Suprapubic skin (tissue), 4 donors: ENCODE results near the gene ERCC6L. TPM values are rescaled to one million over a fixed set of nuclear protein-coding genes. Genes with fewer than 3 reads are reported as not detected.
"Not testable (repeated sequence)": the region's sequence is repeated elsewhere in the genome, so short reads cannot be mapped to it uniquely, and the experiment has no call there.

Experiments
- DNase-seq, 2 donors: peaks; one replicate each; pipeline ENCODE4 v3.0.0-alpha.2; 2019; ENCODE audit warnings: low spot score in 2 of 2
- H3K27ac ChIP-seq: fragments of 200-600 bp; sonication (generic); one replicate; pipeline ENCODE4 v1.5.1; 2019
- H3K27me3 ChIP-seq: fragments of 200-600 bp; sonication (generic); one replicate; pipeline ENCODE4 v1.5.1; 2019
- H3K36me3 ChIP-seq: fragments of 200-600 bp; sonication (generic); one replicate; pipeline ENCODE4 v1.5.1; 2019
- H3K4me1 ChIP-seq: fragments of 200-600 bp; sonication (generic); one replicate; pipeline ENCODE4 v1.5.1; 2019
- H3K4me3 ChIP-seq: fragments of 200-600 bp; sonication (generic); one replicate; pipeline ENCODE4 v1.5.1; 2019; ENCODE audit warnings: mild to moderate bottlenecking
- H3K9me3 ChIP-seq: fragments of 200-600 bp; sonication (generic); one replicate; pipeline ENCODE4 v1.5.1; 2019
- CTCF ChIP-seq, 2 donors: fragments of 200-600 bp in 1 of 2; fragments of 450-650 bp in 1 of 2; sonication (generic) in 1 of 2; IDR thresholded peaks; one replicate each; pipeline ENCODE4 v1.5.1; 2016 to 2019; ENCODE audit warnings: antibody characterized with exemption in 2 of 2, mild to moderate bottlenecking in 1 of 2, moderate library complexity in 1 of 2
- EP300 ChIP-seq: sonication (generic); formaldehyde crosslinking; IDR thresholded peaks from one replicate; pipeline ENCODE4 v1.6.1; 2017; ENCODE audit warnings: antibody characterized with exemption
- POLR2A ChIP-seq, 2 donors: fragments of 450-650 bp; IDR thresholded peaks; one replicate each; pipeline ENCODE4 v1.6.1; 2017; ENCODE audit warnings: antibody characterized with exemption in 2 of 2, mild to moderate bottlenecking in 2 of 2, moderate library complexity in 2 of 2
- POLR2AphosphoS5 ChIP-seq, 3 donors: sonication (generic); formaldehyde crosslinking; IDR thresholded peaks; one replicate each; pipeline ENCODE4 v1.6.1; 2017; ENCODE audit warnings: antibody characterized with exemption in 3 of 3
- WGBS: methylation state at CpG from one replicate; pipeline ENCODE4 v1.1.5; 2018; 5-methylcytosine and 5-hydroxymethylcytosine counted together
- total RNA-seq, 4 donors: library from RNA; depleted of rRNA; stranded (reverse); fragments of >200 nt; gene quantifications; one replicate each; pipeline ENCODE4 v1.1.0, GENCODE V29; 2016

Gene ERCC6L
- total RNA-seq, 4 donors from 2014 or later, result 0.30 to 0.68 (median 0.41) TPM

DNA sequence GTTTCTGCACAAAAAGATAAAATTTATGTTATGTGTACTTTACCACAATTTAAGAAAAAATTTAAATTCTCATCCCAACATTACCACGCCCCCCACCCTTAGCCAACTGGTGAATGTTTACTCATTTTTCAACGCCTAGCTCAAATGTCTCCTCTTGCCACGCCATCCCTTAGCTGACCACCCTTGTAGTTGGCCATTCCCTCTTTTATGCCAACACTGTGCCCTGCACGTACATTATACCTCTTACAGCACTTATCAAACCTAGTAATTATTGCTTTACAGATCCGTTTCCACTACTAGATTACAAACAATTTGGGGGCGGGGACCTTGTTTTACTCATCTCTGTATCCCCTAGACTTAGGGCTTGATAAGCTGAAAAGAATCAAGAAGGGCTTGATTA is 644 bp downstream of the ERCC6L start:
- H3K36me3 ChIP-seq, result no peaks in the 10 kb centered on the region
- no peak overlapping the region for H3K27ac ChIP-seq
- H3K9me3 ChIP-seq, result no peaks in the 10 kb centered on the region
- H3K4me3 ChIP-seq, result peak overlapping the region; percentile 38
- DNase-seq, result no peak
- no peak for TF ChIP-seq POLR2A (IDR thresholded peaks at IDR 0.05)
- TF ChIP-seq CTCF (IDR thresholded peaks at IDR 0.05), result no peak
- TF ChIP-seq POLR2AphosphoS5 (IDR thresholded peaks at IDR 0.05), result no peak
- no peak for TF ChIP-seq EP300
- H3K27me3 ChIP-seq, result no peaks in the 10 kb centered on the region
- 36% methylated on average over 6 of the region's 6 CpGs for WGBS
- H3K4me1 ChIP-seq, result peaks cover 4% of the 10 kb centered on the region

DNA sequence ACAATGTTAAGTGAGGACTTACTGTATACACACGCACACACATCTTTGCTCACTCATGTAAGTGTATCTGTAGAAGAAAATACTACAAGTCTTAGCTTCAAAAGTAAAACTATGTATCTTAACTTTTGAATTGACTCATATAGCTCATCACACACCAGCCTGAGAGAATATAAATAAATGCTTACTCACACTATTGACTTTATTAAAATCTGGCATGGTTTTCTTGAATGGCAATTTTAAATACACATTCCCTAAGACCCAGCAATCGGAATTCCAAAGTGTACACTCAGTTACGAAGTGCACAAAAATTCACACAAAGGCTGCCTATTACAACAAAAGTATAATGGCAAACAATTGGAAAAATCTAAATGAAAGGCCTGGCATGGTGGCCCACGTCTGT is 2.0 kb downstream of the ERCC6L start:
- Histone ChIP-seq H3K4me1 (peaks cover 4% of the 10 kb centered on the region), H3K27ac (no peak overlapping the region), H3K4me3 (no peak overlapping the region), H3K9me3 (no peaks in the 10 kb centered on the region), H3K36me3 (no peaks in the 10 kb centered on the region), H3K27me3 (no peaks in the 10 kb centered on the region)
- DNase-seq, result no peak
- 82% methylated on average over 4 of the region's 4 CpGs for WGBS
- TF ChIP-seq EP300, result no peak
- TF ChIP-seq POLR2A (IDR thresholded peaks at IDR 0.05), result no peak
- TF ChIP-seq POLR2AphosphoS5 (IDR thresholded peaks at IDR 0.05), result no peak
- TF ChIP-seq CTCF (IDR thresholded peaks at IDR 0.05), result no peak

GRCh38 chrX:72230290-72230689 is 8.5 kb downstream of the ERCC6L start:
- Histone ChIP-seq H3K9me3 (no peaks in the 10 kb centered on the region), H3K4me1 (no peaks in the 10 kb centered on the region), H3K27ac (no peak overlapping the region), H3K27me3 (no peaks in the 10 kb centered on the region), H3K4me3 (no peak overlapping the region), H3K36me3 (no peaks in the 10 kb centered on the region)
- DNase-seq, result no peak
- TF ChIP-seq POLR2AphosphoS5 (IDR thresholded peaks at IDR 0.05) (no peak), CTCF (IDR thresholded peaks at IDR 0.05) (no peak), EP300 (no peak), POLR2A (IDR thresholded peaks at IDR 0.05) (no peak)
- 86% methylated on average over 3 of the region's 3 CpGs for WGBS

- not testable (repeated sequence) for H3K4me1 ChIP-seq, H3K9me3 ChIP-seq, H3K27ac ChIP-seq, DNase-seq, H3K36me3 ChIP-seq, H3K27me3 ChIP-seq, H3K4me3 ChIP-seq
- 97% methylated on average over 3 of the region's 3 CpGs for WGBS
Observed at GRCh38 chrX:72220375-72220774, 18.5 kb downstream of the ERCC6L start.

DNA sequence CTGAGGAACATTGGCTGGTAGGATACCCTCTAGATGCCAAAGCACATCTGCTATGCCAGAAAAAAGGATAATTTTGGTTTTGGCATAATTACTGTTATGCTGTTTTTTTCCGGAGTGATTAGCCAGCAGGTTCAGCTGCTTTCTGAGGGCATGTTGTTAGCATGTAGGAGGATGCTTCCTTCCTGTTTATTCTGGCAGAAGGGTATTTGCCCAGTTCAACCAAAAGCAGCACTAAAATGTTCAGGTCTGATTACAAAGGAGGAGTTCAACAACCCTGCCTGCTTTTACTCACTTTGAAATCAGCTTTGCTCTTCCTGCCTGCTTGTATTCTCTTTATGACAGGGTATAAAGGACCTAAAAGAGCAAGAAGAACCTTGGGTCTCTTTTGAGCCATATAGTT is 21.9 kb downstream of the ERCC6L start:
- 37% methylated on average over 1 of the region's 1 CpG for whole genome bisulfite sequencing
- no peaks in the 10 kb centered on the region for H3K4me1 ChIP-seq
- no peak for DNase-seq
- H3K9me3 ChIP-seq, result no peaks in the 10 kb centered on the region
- no peaks in the 10 kb centered on the region for H3K36me3 ChIP-seq
- no peaks in the 10 kb centered on the region for H3K27me3 ChIP-seq
- TF ChIP-seq CTCF (IDR thresholded peaks at IDR 0.05), result no peak
- no peak for TF ChIP-seq POLR2AphosphoS5 (IDR thresholded peaks at IDR 0.05)
- TF ChIP-seq EP300, result no peak
- no peak for TF ChIP-seq POLR2A (IDR thresholded peaks at IDR 0.05)
- H3K27ac ChIP-seq, result no peak overlapping the region
- no peak overlapping the region for H3K4me3 ChIP-seq

DNA sequence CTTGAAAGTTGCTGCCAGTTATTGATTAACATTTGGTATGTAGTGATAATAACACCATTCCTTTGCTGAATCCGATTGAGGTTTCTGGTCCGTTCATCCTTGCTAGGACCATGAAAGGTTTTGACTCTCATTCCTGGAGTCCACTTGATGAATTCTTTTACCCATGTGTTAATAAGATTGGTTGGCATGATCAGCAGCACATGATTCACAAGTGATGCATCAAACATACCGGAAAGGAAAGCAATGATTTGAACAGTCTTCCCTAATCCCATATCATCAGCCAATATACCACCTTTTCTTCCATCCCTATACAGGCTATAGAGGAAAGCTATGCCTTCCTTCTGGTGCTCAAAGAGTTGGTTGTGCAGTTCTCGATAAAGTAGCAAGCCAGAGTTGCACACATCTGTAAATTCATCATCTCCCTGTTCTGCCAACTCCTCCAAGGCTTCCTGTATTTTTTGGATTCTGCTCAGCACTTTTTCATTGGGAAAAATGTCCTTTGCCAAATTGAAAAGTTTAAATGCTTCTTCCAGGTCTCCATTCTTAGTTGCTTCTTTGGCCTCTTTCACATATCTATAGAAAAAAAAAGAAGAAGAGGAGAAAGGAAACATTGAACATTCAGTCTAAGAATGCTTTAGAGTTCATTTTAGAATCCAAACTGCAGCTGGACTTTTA is 30.6 kb downstream of the ERCC6L start:
- no peak for DNase-seq
- Histone ChIP-seq H3K27me3 (no peaks in the 10 kb centered on the region), H3K9me3 (no peaks in the 10 kb centered on the region), H3K4me3 (no peak overlapping the region), H3K27ac (no peak overlapping the region), H3K4me1 (no peaks in the 10 kb centered on the region), H3K36me3 (no peaks in the 10 kb centered on the region)
- WGBS, result 71% methylated on average over 4 of the region's 4 CpGs
- TF ChIP-seq EP300, result no peak
- no peak for TF ChIP-seq CTCF (IDR thresholded peaks at IDR 0.05)
- no peak for TF ChIP-seq POLR2A (IDR thresholded peaks at IDR 0.05)
- no peak for TF ChIP-seq POLR2AphosphoS5 (IDR thresholded peaks at IDR 0.05)
